OCI-LY7 (cell line): Measurements from ENCODE around the gene MTHFD1. TPM values are rescaled to one million over a fixed set of nuclear protein-coding genes. Genes with fewer than 3 reads are reported as not detected.

Experiments used
- BruUV-seq: library from RNA; stranded (reverse); fragments of 400-500 nt; replicated peaks from 2 replicates; lab custom pipeline; 2021; lab: Mats Ljungman, UMichigan
- CTCF ChIA-PET: fragments of 300-600 bp; sonication (Branson Sonifier 250); formaldehyde crosslinking; loops from one replicate; lab custom pipeline; 2022; ENCODE audit warnings: antibody characterized with exemption; ENCODE audit not compliant: unreplicated experiment; lab: Charles Lee
- POLR2A ChIA-PET: fragments of 300-600 bp; sonication (Branson Sonifier 250); formaldehyde crosslinking; loops from one replicate; lab custom pipeline; 2022; ENCODE audit warnings: antibody characterized with exemption; lab: Charles Lee
- DNase-seq: peaks from one replicate; pipeline ENCODE4 v3.0.0-alpha.2; 2015; ENCODE audit warnings: low spot score
- H2AFZ ChIP-seq: fragments of 200-600 bp; sonication (generic), shearing (Covaris generic); 2 replicates; pipeline ENCODE4 v1.6.1; 2014; ENCODE audit warnings: mild to moderate bottlenecking, antibody characterized with exemption, low read length, moderate library complexity
- H3K27ac ChIP-seq: fragments of 200-600 bp; sonication (generic); 2 replicates; pipeline ENCODE4 v1.5.1; 2014; ENCODE audit warnings: mixed run types, low read depth, mild to moderate bottlenecking, moderate library complexity, low read length, inconsistent platforms; ENCODE audit not compliant: poor library complexity, severe bottlenecking
- H3K36me3 ChIP-seq: fragments of 200-600 bp; sonication (generic); 2 replicates; pipeline ENCODE4 v1.6.1; 2014; ENCODE audit warnings: mild to moderate bottlenecking, antibody characterized with exemption, low read length, moderate library complexity, mixed read lengths; ENCODE audit not compliant: insufficient read depth
- H3K4me1 ChIP-seq: fragments of 200-600 bp; sonication (generic); 2 replicates; pipeline ENCODE4 v1.5.1; 2014; ENCODE audit warnings: mild to moderate bottlenecking, low read length; ENCODE audit not compliant: insufficient read depth, poor library complexity, severe bottlenecking
- H3K4me2 ChIP-seq: fragments of 200-600 bp; sonication (generic); 2 replicates; pipeline ENCODE4 v1.6.1; 2014; ENCODE audit warnings: mild to moderate bottlenecking, low read length
- H3K4me3 ChIP-seq: fragments of 200-600 bp; sonication (generic); 2 replicates; pipeline ENCODE4 v1.5.1; 2014; ENCODE audit warnings: mild to moderate bottlenecking, low read depth, low read length; ENCODE audit not compliant: poor library complexity, severe bottlenecking
- H3K79me2 ChIP-seq: fragments of 200-600 bp; sonication (generic); 2 replicates; pipeline ENCODE4 v1.6.1; 2016; ENCODE audit warnings: low read depth, mild to moderate bottlenecking, low read length, moderate library complexity, mixed read lengths; ENCODE audit not compliant: insufficient read depth
- H3K9me2 ChIP-seq: fragments of 200-600 bp; sonication (generic); 2 replicates; pipeline ENCODE4 v1.6.1; 2016; ENCODE audit warnings: mild to moderate bottlenecking, low read length, mixed read lengths; ENCODE audit not compliant: insufficient read depth
- H3K9me3 ChIP-seq: fragments of 200-600 bp; sonication (generic); 2 replicates; pipeline ENCODE4 v1.6.1; 2014; ENCODE audit warnings: mild to moderate bottlenecking, mixed run types, low read length, mixed read lengths
- H4K20me1 ChIP-seq: fragments of 200-600 bp; sonication (generic); 2 replicates; pipeline ENCODE4 v1.6.1; 2014; ENCODE audit warnings: mild to moderate bottlenecking, antibody characterized with exemption, low read length, moderate library complexity, mixed read lengths; ENCODE audit not compliant: insufficient read depth
- EZH2phosphoT487 ChIP-seq: fragments of 200-600 bp; sonication (generic); IDR thresholded peaks from 2 replicates; pipeline ENCODE4 v1.6.1; 2018; ENCODE audit warnings: low read depth, borderline replicate concordance, mild to moderate bottlenecking, mixed run types, antibody characterized with exemption, low read length, moderate library complexity, mixed read lengths
- intact Hi-C: fragments of 100-400 bp; cut with micrococcal nuclease; formaldehyde crosslinking; loops from one replicate; pipeline ENCODE4 v1.10.0; 2022; ENCODE audit not compliant: unreplicated experiment
- total RNA-seq, 2 experiments: library from RNA; depleted of rRNA in 1 of 2; stranded (reverse); fragments of >200 nt in 1 of 2; shearing (Covaris generic) in 1 of 2; gene quantifications; 2 replicates each; pipeline ENCODE4 v1.2.3, GENCODE V29; 2014 to 2022
- TF ChIP-seq, protein P1 (sequence below): fragments of 200-600 bp; sonication (generic); conservative IDR thresholded peaks from 2 replicates; pipeline ENCODE4 v1.5.1; 2014; ENCODE audit warnings: mild to moderate bottlenecking, antibody characterized with exemption, low read length, moderate library complexity, mixed read lengths

Gene MTHFD1
- total RNA-seq, 2 experiments from 2014 or later, result 73.7 to 163 TPM

DNA sequence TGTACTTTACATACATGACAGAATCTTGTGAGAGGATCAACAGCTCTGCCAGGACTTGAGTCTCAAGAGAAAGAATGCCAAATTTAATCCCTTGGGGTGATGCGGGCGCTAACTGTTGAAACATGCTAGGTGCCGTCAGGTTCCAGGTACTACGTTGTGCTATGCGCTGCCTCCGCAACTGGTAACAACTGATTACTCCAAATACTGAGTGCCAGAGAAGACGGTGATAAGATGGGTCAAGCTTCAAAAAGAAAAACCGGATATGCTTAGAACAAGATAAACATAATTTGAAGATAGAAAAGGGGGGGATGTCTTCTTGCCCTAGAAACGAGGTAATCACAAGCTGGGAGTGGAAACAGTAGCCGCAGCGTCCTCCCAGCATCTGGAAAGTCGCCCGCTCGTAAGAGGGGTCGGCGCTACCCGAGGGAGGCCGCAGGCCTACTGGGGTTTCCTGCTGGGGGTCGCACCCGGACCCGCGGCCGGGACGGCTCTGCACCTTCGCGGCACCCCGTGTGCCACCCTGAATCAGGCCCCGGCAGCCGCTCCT, 114.8 kb downstream of the MTHFD1 start:
- H3K4me2 ChIP-seq, result peak overlapping the region; percentile 99
- BruUV-seq, result no TSS peak
- POLR2A ChIA-PET, result interaction anchor here (0.6 to 3.1 kb wide), 9 partner anchors 9 to 868 kb away, joined by 3 to 13 read pairs (median 4); partner anchors contain the start of gene MTHFD1
- peaks cover 28% of the 10 kb centered on the region for H4K20me1 ChIP-seq
- peaks cover 77% of the 10 kb centered on the region for H3K79me2 ChIP-seq
- H3K27ac ChIP-seq, result peak overlapping the region; percentile 96
- H3K4me3 ChIP-seq, result peak overlapping the region; percentile 87
- H3K9me3 ChIP-seq, result no peaks in the 10 kb centered on the region
- peaks cover 19% of the 10 kb centered on the region for H3K36me3 ChIP-seq
- peak; percentile 34 for DNase-seq
- CTCF ChIA-PET, result interaction anchor here (1.0 to 1.1 kb wide), 2 partner anchors 8 to 12 kb away, joined by 3 to 4 read pairs; no protein-coding TSS in a partner anchor
- intact Hi-C loops, result loop anchor here (2.0 to 10.0 kb wide), 4 partner anchors 114 to 778 kb away; partner anchors contain the start of genes MTHFD1, SGPP1 and SYNE2
- H2AFZ ChIP-seq, result peak overlapping the region; percentile 67
- H3K9me2 ChIP-seq, result no peaks in the 10 kb centered on the region
- peaks cover 51% of the 10 kb centered on the region for H3K4me1 ChIP-seq
- TF ChIP-seq, protein P1, sequence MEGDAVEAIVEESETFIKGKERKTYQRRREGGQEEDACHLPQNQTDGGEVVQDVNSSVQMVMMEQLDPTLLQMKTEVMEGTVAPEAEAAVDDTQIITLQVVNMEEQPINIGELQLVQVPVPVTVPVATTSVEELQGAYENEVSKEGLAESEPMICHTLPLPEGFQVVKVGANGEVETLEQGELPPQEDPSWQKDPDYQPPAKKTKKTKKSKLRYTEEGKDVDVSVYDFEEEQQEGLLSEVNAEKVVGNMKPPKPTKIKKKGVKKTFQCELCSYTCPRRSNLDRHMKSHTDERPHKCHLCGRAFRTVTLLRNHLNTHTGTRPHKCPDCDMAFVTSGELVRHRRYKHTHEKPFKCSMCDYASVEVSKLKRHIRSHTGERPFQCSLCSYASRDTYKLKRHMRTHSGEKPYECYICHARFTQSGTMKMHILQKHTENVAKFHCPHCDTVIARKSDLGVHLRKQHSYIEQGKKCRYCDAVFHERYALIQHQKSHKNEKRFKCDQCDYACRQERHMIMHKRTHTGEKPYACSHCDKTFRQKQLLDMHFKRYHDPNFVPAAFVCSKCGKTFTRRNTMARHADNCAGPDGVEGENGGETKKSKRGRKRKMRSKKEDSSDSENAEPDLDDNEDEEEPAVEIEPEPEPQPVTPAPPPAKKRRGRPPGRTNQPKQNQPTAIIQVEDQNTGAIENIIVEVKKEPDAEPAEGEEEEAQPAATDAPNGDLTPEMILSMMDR, result no peak
- no peak for TF ChIP-seq EZH2phosphoT487

DNA sequence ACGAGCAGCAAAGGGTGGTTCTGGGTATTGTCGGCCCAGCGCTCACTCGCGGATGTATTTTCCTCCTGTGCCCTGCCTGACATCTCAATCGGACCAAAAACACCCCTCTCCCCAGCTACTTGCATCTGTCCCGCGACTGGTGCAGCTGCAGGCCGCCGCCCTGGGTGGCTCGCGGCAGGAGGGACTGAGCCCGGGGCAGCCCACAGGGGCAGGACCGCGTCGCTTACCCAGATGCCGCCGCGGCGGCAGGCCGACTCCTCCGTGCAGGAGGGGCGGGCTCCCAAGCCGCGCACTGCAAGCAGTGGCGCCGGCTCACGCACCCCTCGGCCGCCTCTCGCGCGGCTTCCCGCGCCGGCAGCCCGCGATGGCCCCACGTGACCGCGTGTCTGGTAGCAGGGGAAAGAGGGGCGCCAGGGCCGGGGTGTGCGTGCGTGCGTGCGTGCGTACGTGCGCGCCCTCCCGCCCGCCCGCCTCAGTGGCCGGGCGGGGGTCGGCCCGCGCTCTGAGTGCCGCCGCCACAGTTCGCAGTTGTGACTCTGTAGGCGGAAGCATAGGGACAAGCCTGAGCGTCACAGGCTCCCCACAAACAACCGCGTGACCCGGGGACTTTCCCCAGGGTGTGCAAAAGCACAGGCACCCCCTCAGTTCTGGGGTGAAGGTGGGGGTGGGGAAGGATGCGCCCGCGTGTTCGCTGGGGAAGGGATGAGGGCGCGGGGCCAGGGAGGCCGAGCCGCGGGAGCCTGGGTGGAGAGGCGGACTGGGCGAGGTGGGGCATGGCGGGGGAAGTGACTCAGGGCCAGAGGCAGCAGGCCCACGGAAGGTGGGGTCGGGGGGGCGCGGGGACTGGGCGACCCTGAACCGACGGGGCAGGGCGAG, 115.5 kb downstream of the MTHFD1 start, which contains the start of gene ZBTB25:
Gene ZBTB25, minus strand, starts transcription at position 405 of the 876 bp plus-strand sequence. CDS start 13,305 bp downstream, outside the sequence.
- no TSS peak for BruUV-seq
- H3K9me2 ChIP-seq, result no peaks in the 10 kb centered on the region
- H3K79me2 ChIP-seq, result peaks cover 81% of the 10 kb centered on the region
- no peak for TF ChIP-seq EZH2phosphoT487
- TF ChIP-seq, protein P1, result no peak
- H3K9me3 ChIP-seq, result no peaks in the 10 kb centered on the region
- peak; percentile 92 for DNase-seq
- H3K4me1 ChIP-seq, result peaks cover 55% of the 10 kb centered on the region
- peaks cover 33% of the 10 kb centered on the region for H4K20me1 ChIP-seq
- CTCF ChIA-PET, result interaction anchor here (0.7 to 1.1 kb wide), 2 partner anchors 12 to 486 kb away, joined by 3 to 4 read pairs; no protein-coding TSS in a partner anchor
- intact Hi-C loops, result loop anchor here (2.0 to 10.0 kb wide), 5 partner anchors 115 to 779 kb away; partner anchors contain the start of genes MTHFD1, SGPP1 and SYNE2
- peak within 1 kb of the TSS; percentile 87 for H3K4me3 ChIP-seq
- peak within 1 kb of the TSS; percentile 67 for H2AFZ ChIP-seq
- peak within 1 kb of the TSS; percentile 96 for H3K27ac ChIP-seq
- POLR2A ChIA-PET, result interaction anchor here (0.6 to 2.0 kb wide), 11 partner anchors 8 to 868 kb away, joined by 3 to 12 read pairs (median 3); partner anchors contain the start of gene MTHFD1
- peaks cover 15% of the 10 kb centered on the region for H3K36me3 ChIP-seq
- peak within 1 kb of the TSS; percentile 99 for H3K4me2 ChIP-seq
